Activated CD4-positive, CD25-positive, alpha-beta regulatory T cell treated with anti-CD3 and anti-CD28 coated beads, Interleukin-2, amount 50 U/mL, for 16 hours (primary cell): ENCODE results near the gene ADRA2B.
"Not testable (repeated sequence)": the region's sequence is repeated elsewhere in the genome, so short reads cannot be mapped to it uniquely, and the experiment has no call there.

Experiments
- DNase-seq: peaks from one replicate; pipeline ENCODE4 v3.0.0-alpha.2; 2020; ENCODE audit warnings: low read depth, low spot score

The ADRA2B gene

DNA sequence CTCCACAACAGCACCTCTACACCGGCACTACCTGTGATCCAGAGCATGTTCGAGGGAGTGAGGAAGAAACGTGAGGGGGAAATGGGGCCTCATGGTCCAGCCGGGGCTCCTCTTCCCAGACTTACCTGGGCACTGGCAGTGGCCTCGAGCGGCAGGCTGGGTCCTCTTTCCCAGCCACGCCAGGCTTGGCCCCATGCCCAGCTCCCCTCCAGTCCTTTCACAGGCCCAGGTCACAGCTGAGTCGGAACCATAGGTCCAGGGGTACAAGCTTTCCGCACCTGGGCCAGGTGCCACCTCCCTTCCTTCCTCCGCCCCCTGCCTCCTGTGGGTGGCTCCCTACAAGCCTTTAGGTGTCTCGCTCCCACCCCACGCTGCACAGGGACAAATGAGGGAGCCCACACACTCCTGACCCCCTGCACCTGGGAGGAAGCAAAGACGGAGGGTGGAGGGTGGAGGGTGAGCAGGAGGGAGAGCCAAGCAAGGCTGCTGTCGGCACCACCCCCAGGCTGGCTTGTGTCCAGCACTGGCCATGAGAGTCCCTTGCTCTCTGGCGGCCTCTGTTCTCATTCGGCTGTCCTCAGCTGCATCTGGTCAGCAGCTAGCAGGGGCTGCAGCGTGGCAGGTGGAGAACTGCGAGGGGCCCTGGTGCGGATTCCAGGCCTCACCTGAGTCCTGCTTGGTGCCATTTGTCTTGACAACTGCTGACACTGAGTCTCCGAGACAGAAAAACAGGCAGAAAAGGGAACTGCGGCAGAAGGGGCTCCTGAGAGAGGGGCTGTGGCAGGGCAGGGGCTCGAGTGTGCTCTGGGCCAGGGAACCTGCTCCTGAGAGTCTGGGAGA lies 26.8 kb downstream of the ADRA2B start:
- no peak for DNase-seq

DNA sequence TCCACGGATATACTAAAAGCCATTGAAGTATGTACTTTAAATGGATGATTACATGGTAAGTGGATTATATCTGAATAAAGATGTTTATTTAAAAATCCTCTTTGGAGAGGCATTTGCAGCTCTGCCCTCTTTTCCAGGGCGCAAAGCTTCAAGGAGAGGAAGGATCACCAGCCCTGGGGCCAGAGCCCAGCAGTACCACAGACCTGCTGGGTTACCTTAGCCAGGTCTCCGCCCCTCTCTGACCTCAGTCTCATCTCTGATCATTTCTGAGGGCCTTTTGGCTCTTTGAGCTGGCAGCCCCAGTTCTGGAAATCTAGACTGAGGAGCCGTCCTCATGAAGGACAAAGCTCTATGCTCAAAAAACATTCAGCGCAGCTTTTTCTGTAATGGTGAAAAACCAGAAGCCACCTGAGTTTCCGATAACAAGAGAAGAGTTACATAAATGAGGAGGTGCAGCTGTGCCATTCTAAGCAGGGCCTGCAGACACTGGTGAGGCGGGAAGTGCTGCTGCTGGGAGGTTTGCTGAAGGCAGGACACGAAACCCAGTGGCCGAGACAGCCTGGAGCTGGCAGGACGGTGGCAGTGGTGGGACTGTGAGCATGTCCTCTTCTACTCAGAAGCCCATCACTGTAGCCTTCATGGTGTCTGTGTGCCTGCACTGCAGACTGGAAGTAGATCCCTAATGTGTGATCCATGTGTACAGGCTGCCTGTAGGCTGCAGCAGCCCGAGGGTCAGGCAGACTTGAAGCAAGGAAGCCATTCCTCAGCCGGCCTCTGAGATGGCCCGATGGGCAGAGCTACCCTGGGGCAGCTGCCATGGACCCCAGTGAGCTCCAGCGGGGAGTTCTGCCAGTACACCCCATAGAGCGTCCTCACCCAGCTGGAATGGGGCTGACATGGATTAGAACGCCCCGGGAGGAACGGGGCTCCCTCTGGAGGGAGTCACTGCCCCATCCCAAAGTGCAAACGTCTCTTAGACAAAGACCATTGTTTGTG lies 27.7 kb downstream of the ADRA2B start:
- DNase-seq: no peak

DNA sequence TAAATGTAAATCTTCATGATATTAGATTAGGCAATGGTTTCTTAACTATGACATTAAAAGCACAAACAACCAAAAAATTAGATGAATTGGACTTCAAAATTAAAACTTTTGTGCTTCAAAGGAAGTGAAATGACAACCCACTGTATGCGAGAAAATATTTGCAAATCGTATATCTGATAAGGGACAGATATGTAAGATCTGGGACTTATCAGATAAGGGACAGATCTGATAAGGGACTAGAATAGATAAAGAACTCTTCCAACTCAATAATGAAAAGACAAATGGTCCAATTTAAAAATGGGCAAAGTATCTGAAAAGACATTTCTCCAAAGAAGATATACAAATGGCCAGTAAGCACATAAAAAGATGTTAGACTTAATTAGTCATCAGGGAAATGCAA lies 29.2 kb downstream of the ADRA2B start:
- DNase-seq: no peak

DNA sequence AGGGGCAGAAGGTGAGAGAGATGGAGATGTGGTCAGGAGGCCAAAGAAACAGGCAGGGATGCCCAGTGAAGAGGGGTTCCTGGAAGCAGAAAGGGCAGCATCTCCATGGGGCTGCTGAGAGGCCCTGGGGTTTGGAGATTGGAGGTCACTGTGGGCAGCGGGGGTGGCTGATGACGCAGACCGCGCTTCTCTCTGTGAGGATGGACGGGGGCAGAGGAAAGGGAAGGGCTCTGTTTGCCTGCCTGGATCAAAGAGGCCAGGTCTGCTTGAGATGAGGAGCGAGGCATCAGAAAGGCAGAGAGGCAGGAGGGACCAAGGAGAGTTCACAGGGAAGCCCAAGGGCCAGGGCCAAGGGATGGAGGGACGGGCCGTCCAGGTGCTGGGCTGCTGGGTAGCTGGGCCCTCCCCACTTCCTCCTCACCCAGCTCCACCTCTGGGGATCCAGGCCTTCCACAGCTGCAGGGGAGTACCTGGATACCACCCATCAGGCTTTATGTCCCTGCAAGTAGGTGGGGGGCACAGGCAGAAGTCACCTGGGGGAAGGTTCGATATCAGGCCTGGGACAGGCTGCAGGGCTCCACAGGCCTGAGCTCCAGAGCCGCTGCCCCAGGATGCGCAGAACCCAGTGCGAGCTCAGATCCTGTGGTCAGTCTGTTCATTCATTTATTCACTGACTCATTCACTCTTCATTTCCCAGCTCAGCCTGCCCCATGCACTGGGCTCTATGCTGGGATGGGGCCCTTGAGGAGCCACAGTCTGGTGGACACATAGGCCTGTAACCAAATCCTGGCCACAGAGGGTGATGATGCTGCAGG lies 30.6 kb downstream of the ADRA2B start:
- no peak for DNase-seq

DNA sequence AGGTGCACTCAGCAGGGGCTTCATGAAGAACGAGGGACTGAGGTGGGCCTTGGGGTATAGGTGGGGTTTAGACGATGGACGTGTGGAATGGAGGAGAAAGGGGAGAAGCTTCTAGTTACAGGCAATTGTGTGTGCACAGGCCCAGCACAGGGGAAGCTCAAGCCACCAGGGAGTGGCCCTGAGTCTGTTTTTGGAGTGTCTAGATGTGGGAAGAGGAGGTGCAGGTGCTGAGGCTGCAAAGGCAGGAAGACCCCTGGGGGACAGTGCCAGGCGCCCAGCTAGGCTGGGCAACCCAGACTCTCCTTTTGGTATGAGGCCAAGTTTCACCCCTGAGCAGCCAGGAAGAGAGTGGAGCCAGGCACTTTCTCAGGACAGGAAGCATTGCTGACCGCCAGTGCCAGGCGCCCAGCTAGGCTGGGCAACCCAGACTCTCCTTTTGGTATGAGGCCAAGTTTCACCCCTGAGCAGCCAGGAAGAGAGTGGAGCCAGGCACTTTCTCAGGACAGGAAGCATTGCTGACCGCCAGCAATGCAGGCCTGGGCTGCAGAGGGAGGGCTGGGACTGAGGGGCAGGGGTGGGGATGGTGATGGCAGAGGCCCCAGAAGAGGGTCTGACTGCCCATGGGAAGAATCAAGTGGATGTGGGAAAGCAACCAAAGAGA lies 31.4 kb downstream of the ADRA2B start:
- not testable (repeated sequence) for DNase-seq

DNA sequence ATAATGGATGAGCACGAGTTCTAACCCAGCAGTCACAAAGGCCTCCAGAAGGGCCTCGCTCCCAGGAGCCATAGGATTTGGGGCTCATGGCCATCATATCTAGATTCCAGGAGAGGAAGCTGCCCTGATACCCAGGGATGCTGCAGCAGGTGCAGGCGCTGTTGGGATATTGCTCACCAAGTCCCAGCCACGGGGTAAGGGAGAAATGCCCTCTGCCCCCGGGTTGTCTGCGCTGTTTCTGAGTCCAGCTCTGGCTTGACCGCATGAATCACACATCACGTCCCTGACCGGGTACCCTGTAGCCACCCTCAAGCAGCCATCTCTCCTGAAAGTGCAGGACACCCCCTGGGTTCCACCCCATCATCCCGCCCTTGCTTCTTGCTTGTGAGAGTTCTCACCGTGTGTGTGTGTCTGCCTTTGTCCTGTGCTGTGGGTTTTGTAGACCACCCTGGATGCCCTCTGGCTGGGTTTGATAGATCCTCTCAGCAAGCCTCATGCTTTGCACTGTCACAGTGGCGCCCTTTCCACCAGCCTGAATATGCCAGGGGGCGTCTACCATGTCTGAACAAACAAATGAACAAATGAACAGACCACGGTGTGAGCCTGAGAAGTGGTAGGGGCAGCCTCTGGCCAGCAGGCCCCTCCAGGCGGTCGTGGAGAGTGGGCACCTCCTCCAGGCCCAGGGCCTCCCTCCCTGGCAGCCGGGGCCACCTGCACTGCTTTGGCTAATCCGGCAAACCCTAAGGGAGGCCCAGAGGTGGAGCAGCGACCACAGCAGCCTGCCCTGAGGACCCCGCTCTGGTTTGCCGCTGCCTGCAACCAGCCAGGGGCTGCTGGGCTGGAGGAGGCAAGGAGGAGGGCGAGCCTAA lies 32.1 kb downstream of the ADRA2B start:
- no peak for DNase-seq

DNA sequence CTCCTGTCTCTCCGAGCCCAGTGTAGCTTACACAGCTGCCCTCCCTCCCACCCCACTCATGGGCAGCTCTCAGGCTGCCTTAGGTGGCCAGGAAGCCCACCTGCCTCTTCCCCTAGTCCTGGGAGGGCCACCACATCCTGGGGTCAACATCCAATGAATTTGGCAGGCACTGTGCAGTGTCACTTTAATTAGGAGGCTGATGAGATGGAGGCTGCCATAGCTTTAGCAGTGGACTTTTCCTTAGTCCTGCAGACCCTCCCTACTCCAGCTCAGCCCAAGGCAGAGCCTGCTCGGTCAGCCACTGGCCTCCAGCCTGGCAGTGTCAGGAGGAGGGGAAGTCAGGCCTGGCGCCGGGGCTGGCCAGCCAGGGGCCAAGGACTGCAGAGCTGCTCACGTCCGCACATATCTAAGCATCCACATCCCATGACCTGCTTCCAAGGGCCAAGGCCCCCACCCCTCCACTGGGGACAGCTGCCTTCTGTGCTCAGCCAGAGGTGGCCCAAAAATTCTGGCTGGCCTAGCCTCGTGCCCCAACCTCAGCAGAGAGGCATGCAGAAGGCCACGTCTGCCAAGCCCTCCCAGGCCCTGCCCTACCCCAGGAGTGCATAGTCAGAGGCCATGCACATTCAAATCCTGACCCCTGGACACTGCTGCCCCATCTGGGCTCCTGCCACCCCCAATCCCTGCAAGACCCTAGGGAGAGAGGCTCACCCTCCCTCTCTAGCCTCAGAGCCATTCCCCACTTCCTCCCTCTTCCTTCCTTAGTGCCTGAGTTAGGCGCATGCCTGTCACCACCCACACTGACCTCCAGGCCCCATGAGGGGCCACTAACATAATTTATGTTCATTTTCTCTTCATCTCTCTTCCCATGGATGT lies 33.1 kb downstream of the ADRA2B start:
- DNase-seq: no peak

DNA sequence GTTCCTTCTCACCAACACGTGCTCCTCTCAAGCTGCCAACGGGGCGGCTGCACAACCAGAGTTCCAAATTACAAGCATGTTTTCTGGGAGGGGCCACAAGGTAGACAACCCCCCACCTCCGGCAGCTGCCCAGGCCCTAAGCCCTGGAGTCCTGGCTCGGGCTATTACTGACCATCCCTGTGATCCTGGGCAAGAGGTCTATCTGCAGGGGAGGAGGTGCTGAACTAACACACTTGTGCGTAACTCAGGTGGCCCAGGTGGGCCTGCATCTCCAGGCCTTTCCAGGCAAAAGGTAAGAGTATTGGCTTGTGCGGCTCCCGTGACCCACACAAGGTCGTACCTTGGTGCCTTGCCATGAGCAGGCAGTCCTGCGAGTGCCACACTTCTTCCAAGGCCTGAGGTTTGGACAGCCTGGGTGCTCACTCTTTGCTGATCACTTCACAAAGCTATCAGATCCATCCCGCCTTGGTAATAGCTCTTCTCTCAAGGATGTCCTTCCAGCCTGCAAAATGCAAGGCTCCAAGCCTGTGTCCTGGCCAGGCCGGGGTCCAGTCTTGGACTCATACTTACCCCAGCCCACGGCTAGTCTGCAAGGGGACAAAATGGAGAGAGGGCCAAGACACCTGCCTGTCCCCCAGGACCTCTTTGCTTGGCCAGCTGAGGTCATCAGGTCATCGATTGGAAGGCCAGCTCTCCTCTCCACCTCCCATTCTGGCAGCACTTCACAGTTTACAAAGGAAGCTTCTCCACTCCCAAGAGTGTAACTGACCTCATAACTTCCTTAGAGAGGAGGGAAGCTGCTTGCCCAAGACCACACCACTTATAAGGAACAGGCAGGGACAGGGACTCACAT lies 33.9 kb downstream of the ADRA2B start:
- DNase-seq: no peak

DNA sequence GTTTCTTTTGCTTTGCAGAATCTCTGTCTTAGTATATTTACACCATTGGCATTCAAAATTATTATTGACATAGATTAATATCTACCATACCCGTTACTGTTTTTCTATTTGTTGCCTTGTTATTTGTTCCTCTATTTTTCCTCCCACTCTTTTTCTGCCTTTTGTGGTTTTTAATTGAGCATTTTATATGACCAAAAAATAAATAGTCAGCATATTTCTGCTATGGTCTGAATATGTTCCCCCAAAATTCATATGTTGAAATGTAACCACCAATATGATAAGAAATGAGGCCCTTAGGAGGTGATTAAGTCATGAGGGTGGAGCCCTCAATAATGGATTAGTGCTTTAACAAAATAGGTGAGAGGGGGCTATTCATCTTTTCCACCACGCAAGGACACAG lies 35.3 kb downstream of the ADRA2B start:
- no peak for DNase-seq

DNA sequence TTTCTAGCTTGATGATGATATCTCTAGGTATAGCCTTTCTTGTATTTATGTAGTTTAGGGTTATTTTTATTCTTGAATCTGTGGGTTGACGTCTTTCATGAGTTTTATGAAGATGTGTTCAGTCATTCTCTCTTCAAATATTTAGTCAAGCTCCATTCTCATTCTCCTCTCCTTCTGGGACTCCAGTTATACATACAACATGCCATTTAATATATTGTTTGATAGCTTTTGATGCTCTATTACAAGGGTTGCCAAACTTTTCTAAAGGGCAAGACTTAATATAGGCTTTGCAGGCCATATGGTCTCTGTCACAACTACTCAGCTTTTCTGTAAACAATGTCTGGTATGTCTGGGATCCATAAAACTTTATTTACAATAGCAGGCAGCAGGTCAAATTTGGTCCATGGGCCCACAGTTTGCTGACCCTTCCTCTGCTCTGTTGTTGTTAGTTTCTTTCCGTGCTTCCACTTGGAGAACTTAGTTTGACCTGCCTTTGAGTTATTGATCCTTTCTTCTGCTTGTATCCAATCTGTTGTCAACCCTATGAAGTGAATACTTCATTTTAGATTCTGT lies 41.1 kb downstream of the ADRA2B start:
- no peak for DNase-seq

DNA sequence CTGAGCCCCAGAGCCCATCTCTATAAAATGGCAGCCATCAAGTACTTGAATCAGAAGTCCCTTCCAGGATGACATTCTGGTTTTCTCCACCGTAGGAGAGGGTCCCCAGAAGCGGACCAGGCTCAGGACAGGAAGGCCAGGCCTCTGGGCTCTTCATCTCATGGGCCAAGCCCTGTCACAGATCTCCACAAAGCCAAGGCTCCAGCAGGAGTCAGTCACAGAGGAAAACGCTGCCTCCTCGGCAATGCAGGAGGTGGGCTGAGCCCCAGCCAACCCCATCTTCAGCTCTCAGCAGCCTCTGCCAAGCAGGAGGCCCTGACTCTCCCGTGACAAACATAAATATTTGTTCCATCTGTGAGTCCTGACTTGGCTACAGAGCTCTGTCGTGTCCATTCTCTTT lies 42.2 kb downstream of the ADRA2B start:
- DNase-seq: no peak

DNA sequence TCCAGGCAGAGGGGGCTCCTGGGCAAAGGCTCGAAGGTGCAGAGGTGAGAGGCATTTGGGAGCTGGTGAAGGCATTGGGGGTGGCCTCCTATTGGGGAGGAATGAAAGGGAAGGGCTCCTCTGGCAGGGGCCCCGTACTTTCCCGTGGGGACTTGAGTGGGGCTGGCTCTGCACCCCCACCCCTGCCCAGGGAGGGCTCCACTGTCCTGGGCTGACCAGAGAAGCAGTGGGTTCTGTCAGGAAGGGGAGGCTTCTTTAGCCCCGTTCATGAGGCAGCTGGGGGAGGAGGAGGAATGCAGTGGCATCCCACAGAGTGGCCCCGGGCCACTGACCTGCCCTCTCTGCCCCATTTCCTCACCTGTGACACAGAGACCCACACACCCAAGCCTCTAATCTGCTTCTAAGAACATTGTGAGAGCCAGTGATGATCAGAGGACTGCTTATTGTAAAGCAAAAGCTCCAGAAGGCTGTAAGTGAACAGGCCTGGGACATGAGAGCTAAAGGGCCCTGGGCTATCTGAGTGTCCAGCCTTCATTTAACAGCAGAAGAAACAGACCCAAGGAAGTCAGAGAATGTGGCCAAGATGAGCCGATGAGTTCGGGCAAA lies 43.1 kb downstream of the ADRA2B start:
- DNase-seq: no peak

DNA sequence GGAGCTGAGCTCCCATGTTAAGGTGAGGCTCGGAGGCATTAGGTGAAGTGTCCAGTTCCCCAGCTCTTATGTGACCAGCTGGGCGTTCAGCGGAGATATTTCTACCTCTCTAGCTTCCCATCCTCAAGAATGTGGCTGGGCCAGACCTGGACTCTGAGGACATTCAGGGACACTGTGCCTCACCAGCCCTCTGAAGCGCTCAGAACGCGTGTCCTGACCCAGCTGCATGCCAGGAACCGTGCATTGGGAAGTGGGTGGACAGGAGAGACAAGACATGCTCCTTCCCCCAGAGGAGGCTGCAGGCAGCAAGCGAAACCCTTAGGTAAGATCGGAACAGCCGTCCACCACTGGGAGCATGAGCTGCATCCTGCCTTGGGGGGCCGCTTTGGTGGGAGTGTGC lies 43.6 kb downstream of the ADRA2B start:
- DNase-seq: no peak

DNA sequence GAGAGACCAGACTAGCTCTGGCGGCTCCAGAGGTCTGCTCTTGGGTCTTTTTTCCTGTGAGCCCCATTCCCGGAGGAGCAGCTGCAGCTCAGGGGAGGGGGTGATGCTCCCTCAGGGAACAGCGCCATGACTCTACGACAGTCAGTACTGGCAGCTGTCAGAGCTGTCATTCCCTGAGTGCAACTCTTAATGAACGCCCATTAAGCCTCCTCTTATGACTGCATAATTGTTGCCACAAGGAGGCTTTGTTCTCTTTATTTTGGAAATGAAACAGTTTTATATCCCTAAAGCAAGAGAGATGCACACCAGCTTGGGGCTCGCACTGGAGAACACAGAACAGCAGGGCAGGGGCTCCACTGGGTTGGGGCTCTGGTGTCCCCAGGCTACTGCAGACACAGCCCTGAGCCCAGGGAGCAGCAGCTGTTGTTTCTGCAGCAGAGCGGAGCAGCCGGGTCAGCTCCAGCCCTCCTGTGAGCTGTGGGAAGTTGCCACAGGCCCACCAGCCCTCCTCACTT lies 44.3 kb downstream of the ADRA2B start:
- DNase-seq: not testable (repeated sequence)

DNA sequence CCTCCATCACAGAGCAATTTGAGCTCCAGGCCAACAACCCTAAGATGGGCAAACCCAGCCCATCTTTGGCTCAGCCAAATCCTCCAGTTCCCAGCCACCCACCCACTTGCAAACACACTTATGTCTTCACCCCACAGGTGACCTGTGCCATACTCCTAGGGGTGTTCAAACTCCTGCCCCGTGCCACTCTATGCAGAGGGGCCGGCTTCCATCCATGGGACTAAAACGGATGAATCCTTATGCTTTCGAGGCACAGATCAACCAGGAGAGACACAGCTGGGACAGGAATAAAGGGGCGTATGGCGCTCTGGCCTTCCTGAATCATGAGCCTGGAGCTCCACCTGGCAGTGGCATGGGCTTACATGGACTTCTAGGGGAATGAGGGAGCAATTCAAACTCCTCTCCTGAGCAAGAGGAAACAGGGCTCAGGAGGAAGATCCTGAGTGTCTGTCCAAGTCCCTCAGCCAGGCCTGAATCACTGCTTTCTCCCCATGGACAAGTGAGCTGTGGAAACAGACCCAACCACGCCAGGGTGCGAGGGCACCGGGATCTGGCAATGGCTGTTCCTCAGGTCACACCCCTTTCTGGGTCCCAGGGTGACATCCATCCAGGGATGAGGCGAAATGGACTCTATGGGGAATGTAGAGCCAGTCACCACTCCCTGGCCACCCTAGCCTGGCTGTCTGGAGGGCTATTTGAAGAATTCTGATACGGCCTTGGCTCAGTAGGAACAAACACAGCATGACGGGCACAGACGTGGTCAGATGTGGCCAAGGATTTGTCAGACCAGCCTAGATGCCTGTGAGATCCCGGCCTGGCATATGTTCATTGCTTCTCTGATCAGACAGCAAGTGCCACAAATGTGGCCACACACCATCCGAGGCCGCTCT lies 45.0 kb downstream of the ADRA2B start:
- not testable (repeated sequence) for DNase-seq

DNA sequence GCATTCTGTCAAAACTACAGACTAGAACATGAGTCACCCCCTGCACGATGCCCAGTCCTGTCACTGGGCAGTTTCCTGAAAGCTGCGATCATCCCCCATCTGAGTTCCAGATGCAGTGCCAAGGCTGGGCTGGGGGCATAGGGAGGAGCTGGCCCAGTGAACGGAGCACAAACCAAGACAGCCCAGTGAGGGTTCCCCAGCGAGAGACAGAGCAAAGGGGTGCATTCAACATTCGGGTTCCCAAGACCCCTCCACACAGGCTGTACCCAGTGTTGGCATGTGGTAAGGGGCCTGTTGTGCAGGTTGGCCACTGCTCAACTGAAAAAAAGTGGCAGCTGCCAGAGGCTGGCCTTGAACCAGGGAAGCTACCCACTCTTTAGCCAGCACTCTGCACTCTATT lies 46.0 kb downstream of the ADRA2B start:
- not testable (repeated sequence) for DNase-seq
